HFF-Myc (cell line): Measurements from ENCODE around the gene NFATC2IP.
A peak's percentile ranks its signal among the peaks of the same experiment; 100 is the strongest.
"Not testable (repeated sequence)": the region's sequence is repeated elsewhere in the genome, so short reads cannot be mapped to it uniquely, and the experiment has no call there.

ENCODE experiments used
- DNase-seq: peaks from one replicate; pipeline ENCODE4 v3.0.0-alpha.2; 2011; ENCODE audit warnings: low read depth; ENCODE audit errors: extremely low read depth
- H3K4me3 ChIP-seq: replicated peaks from 2 replicates; pipeline ENCODE4 v1.5.1; 2011; ENCODE audit warnings: low read depth, mild to moderate bottlenecking, control low read depth, low read length
- TF ChIP-seq, protein P1 (sequence below): IDR thresholded peaks from 2 replicates; pipeline ENCODE4 v1.5.1; 2012; ENCODE audit warnings: mild to moderate bottlenecking, low read depth, low read length, control low read depth; ENCODE audit errors: missing control alignments

NFATC2IP gene

GRCh38 chr16:28967156-28967555 lies 16.4 kb downstream of the NFATC2IP start:
- TF ChIP-seq, protein P1, sequence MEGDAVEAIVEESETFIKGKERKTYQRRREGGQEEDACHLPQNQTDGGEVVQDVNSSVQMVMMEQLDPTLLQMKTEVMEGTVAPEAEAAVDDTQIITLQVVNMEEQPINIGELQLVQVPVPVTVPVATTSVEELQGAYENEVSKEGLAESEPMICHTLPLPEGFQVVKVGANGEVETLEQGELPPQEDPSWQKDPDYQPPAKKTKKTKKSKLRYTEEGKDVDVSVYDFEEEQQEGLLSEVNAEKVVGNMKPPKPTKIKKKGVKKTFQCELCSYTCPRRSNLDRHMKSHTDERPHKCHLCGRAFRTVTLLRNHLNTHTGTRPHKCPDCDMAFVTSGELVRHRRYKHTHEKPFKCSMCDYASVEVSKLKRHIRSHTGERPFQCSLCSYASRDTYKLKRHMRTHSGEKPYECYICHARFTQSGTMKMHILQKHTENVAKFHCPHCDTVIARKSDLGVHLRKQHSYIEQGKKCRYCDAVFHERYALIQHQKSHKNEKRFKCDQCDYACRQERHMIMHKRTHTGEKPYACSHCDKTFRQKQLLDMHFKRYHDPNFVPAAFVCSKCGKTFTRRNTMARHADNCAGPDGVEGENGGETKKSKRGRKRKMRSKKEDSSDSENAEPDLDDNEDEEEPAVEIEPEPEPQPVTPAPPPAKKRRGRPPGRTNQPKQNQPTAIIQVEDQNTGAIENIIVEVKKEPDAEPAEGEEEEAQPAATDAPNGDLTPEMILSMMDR: no peak

GRCh38 chr16:28969696-28970095 lies 19.0 kb downstream of the NFATC2IP start:
- not testable (repeated sequence) for DNase-seq, H3K4me3 ChIP-seq

More at GRCh38 chr16:28967156-28967555, 16.4 kb downstream of the NFATC2IP start:
- DNase-seq: no peak
- H3K4me3 ChIP-seq: no peak overlapping the region

DNA sequence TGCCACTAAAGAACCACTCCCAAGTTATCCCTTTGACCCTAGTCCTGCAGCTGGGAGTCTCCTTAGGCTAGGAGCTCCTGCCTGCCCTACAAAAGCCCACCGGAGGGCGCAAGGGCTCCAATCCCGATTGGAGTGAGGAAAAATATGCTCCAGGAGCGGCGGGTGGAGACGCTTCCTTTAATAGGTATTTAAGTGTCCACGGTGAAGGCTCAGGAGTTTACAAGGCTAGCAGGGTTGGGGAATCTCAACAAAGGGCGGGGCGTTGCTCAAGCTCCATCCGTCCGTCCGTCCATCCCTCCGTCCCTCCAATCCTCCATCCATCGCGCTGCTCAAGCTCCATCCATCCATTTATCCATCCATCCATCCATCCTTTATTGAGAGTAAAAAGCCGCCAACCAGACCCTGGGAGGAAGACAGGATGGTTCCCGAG lies 23.3 kb downstream of the NFATC2IP start:
- TF ChIP-seq, protein P1: peak; percentile 82
- DNase-seq: peak; percentile 29
- H3K4me3 ChIP-seq: peak overlapping the region; percentile 98

DNA sequence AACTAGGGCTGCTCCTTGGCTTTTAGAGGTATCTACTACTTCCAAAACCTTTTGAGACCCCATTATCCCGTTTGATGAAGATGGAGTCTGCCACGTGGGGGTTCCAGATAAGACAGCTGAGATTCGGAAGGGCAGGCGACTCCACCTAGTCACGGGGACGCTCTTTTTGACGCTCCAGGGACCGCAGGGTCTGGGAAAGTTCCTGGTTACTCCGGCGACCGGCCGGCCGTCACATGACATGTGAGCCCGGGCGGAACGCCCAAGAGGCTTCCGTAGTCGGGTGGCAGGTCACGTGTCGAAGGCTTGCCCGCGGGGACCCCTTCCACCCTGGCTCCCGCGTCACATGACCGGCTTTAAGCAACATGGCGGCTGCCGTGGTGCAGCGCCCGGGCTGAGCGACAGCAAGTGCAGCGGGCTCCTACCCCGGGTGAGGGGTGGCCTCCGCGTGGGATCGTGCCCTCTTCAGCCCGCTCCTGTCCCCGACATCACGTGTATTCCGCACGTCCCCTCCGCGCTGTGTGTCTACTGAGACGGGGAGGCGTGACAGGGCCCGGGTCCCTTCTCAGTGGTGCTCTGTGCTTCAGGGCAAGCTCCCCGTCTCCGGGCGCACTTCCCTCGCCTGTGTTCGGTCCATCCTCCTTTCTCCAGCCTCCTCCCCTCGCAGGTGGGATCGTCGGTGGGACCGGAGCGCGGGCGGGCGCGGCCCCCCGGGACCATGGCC lies 23.9 kb downstream of the NFATC2IP start, which contains the start of gene SPNS1:
Gene SPNS1 (plus strand): TSS at position 342 of the 721 bp plus-strand sequence. CDS start 374 bp downstream, at position 716.
- DNase-seq: peak; percentile 84

DNA sequence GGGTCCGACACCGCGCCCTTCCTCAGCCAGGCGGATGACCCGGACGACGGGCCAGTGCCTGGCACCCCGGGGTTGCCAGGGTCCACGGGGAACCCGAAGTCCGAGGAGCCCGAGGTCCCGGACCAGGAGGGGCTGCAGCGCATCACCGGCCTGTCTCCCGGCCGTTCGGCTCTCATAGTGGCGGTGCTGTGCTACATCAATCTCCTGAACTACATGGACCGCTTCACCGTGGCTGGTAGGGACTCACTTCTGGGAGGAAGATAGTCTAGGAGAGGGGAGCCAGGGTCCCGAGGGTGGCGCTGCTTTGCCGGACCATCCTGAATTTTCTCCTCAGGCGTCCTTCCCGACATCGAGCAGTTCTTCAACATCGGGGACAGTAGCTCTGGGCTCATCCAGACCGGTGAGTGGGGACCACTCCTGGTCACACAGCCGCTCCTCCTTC lies 24.4 kb downstream of the NFATC2IP start:
- peak overlapping the region; percentile 98 for H3K4me3 ChIP-seq
- no peak for DNase-seq
- TF ChIP-seq, protein P1: no peak

More for the DNA sequence above, 23.9 kb downstream of the NFATC2IP start, which contains the start of gene SPNS1:
- peak within 1 kb of the TSS; percentile 98 for H3K4me3 ChIP-seq
- TF ChIP-seq, protein P1: no peak

- H3K4me3 ChIP-seq: no peak overlapping the region
- TF ChIP-seq, protein P1: peak; percentile 35
- DNase-seq: no peak
Measured at GRCh38 chr16:28977703-28978662, 27.2 kb downstream of the NFATC2IP start.

DNA sequence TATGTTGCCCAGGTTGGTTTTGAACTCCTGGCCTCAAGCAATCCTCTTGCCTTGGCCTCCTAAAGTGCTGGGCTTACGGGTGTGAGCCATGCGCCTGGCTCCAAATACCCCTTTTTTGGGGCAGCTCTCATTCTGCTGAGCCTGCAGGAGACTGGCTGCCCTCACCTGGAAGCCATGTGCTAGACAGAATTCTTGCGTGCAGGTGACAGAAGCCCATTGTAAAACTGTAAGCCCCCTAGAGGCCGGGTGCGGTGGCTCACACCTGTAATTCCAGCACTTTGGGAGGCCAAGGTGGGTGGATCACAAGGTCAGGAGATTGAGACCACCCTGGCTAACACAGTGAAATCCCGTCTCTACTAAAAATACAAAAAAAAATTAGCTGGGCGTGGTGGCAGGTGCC lies 29.6 kb downstream of the NFATC2IP start:
- not testable (repeated sequence) for DNase-seq, H3K4me3 ChIP-seq
